ENCODE results near the gene FSTL3. TPM values are rescaled to one million over a fixed set of nuclear protein-coding genes. Genes with fewer than 3 reads are reported as not detected.
"Not testable (repeated sequence)": the region's sequence is repeated elsewhere in the genome, so short reads cannot be mapped to it uniquely, and the experiment has no call there.

Gene FSTL3
- total RNA-seq, 2 experiments from 2014 or later, result 2.2 to 3.1 TPM

- no peak for ATAC-seq
- no peaks in the 10 kb centered on the region for H3K36me3 Mint-ChIP-seq
- no peaks in the 10 kb centered on the region for H3K4me1 Mint-ChIP-seq
- no peak overlapping the region for H3K4me3 Mint-ChIP-seq
- H3K27me3 Mint-ChIP-seq, result no peaks in the 10 kb centered on the region
- DNase-seq, result no peak
- H3K9me3 Mint-ChIP-seq (ENCODE audit: low read depth), result no peaks in the 10 kb centered on the region
- CTCF ChIA-PET, result no interaction called here
- no peak overlapping the region for H3K27ac Mint-ChIP-seq
Observed at GRCh38 chr19:726993-727956, 51.1 kb downstream of the FSTL3 start.

GRCh38 chr19:728011-728410 lies 51.8 kb downstream of the FSTL3 start:
- CTCF ChIA-PET, result no interaction called here
- H3K4me1 Mint-ChIP-seq, result peaks cover 6% of the 10 kb centered on the region
- no peak overlapping the region for H3K27ac Mint-ChIP-seq
- no peak overlapping the region for H3K4me3 Mint-ChIP-seq
- DNase-seq (no peak), ATAC-seq (no peak)
- H3K9me3 Mint-ChIP-seq (ENCODE audit: low read depth), result no peaks in the 10 kb centered on the region
- H3K36me3 Mint-ChIP-seq, result no peaks in the 10 kb centered on the region
- no peaks in the 10 kb centered on the region for H3K27me3 Mint-ChIP-seq

DNA sequence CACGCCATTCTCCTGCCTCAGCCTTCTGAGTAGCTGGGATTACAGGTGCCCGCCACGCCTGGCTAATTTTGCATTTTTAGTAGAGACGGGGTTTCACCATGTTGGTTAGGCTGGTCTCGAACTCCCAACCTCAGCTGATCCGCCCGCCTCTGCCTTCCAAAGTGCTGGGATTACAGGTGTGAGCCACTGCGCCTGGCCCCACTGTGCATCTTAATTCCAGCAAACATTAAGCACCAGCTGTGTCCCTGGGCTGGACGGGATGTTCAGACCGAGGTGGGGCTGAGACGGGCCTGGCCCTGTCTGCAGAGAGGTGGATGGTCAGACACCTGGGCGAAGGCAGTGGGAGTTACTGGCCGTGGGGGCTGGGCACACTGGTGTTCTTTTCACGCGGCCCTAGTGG lies 53.4 kb downstream of the FSTL3 start:
- H3K4me3 Mint-ChIP-seq; H3K27ac Mint-ChIP-seq; H3K27me3 Mint-ChIP-seq; H3K36me3 Mint-ChIP-seq; ATAC-seq; H3K9me3 Mint-ChIP-seq (ENCODE audit: low read depth); DNase-seq: not testable (repeated sequence)
- CTCF ChIA-PET, result interaction anchor here (1.2 kb wide), 1 partner anchor 145 kb away, joined by 6 read pairs; no protein-coding TSS in a partner anchor
- H3K4me1 Mint-ChIP-seq, result peaks cover 17% of the 10 kb centered on the region

GRCh38 chr19:729965-730668 lies 53.9 kb downstream of the FSTL3 start:
- DNase-seq (no peak), ATAC-seq (no peak)
- H3K9me3 Mint-ChIP-seq (ENCODE audit: low read depth), result no peaks in the 10 kb centered on the region

GRCh38 chr19:731000-731399 lies 54.8 kb downstream of the FSTL3 start:
- Mint-ChIP-seq H3K36me3 (no peaks in the 10 kb centered on the region), H3K27ac (no peak overlapping the region), H3K9me3 (ENCODE audit: low read depth) (no peaks in the 10 kb centered on the region), H3K27me3 (no peaks in the 10 kb centered on the region), H3K4me1 (peaks cover 17% of the 10 kb centered on the region), H3K4me3 (no peak overlapping the region)
- DNase-seq (no peak), ATAC-seq (no peak)
- CTCF ChIA-PET, result interaction anchor here (0.9 to 1.0 kb wide), 2 partner anchors 65 to 220 kb away, joined by 3 to 6 read pairs; no protein-coding TSS in a partner anchor

More at GRCh38 chr19:729965-730668, 53.9 kb downstream of the FSTL3 start:
- Mint-ChIP-seq H3K4me1 (peaks cover 17% of the 10 kb centered on the region), H3K27ac (no peak overlapping the region), H3K4me3 (no peak overlapping the region), H3K36me3 (no peaks in the 10 kb centered on the region), H3K27me3 (no peaks in the 10 kb centered on the region)
- CTCF ChIA-PET, result interaction anchor here (0.8 to 1.2 kb wide), 4 partner anchors 27 to 219 kb away, joined by 3 to 6 read pairs (median 4); no protein-coding TSS in a partner anchor

- H3K27me3 Mint-ChIP-seq, result no peaks in the 10 kb centered on the region
Observed at GRCh38 chr19:732148-733069, 56.2 kb downstream of the FSTL3 start.

More at GRCh38 chr19:732148-733069, 56.2 kb downstream of the FSTL3 start:
- Mint-ChIP-seq H3K36me3 (no peaks in the 10 kb centered on the region), H3K27ac (no peak overlapping the region), H3K4me3 (no peak overlapping the region), H3K9me3 (ENCODE audit: low read depth) (no peaks in the 10 kb centered on the region), H3K4me1 (peaks cover 17% of the 10 kb centered on the region)
- ATAC-seq (no peak), DNase-seq (no peak)
- CTCF ChIA-PET, result interaction anchor here (1.4 to 3.2 kb wide), 4 partner anchors 68 to 226 kb away, joined by 4 to 40 read pairs (median 5); partner anchors contain the start of gene RNF126

Other genes starting within 250 kb of the FSTL3 start
- not detected for gene SHC2, start 215.4 kb upstream of the FSTL3 start, total RNA-seq
- gene MADCAM1, start 179.9 kb upstream of the FSTL3 start, total RNA-seq, result under 1 TPM; 0.16 to 0.44 TPM
- gene TPGS1, start 168.9 kb upstream of the FSTL3 start, total RNA-seq, result 10 to 100 TPM; 19.4 to 21.6 TPM
- gene CDC34, start 144.6 kb upstream of the FSTL3 start, total RNA-seq, result 10 to 100 TPM; 58.3 to 58.9 TPM
- gene GZMM, start 132.3 kb upstream of the FSTL3 start, total RNA-seq, result 10 to 100 TPM; 46.9 to 76.3 TPM
- 100 to 1,000 TPM; 206 to 225 TPM for gene BSG, start 103.8 kb upstream of the FSTL3 start, total RNA-seq
- gene HCN2, start 86.5 kb upstream of the FSTL3 start, total RNA-seq, result under 1 TPM; 0.67 to 0.75 TPM
- gene POLRMT, start 42.9 kb upstream of the FSTL3 start, total RNA-seq, result 10 to 100 TPM; 65.0 to 68.1 TPM
- not detected for gene FGF22, start 36.5 kb upstream of the FSTL3 start, total RNA-seq
- gene RNF126, start 13.2 kb upstream of the FSTL3 start, total RNA-seq, result 10 to 100 TPM; 76.9 to 83.0 TPM
- gene PRSS57, start 19.1 kb downstream of the FSTL3 start, total RNA-seq, result under 1 TPM in 1 of 2 experiments, not detected in 1; 0.59 TPM
- not detected for gene PALM, start 32.5 kb downstream of the FSTL3 start, total RNA-seq
- gene MISP, start 74.7 kb downstream of the FSTL3 start, total RNA-seq, result not detected
- 100 to 1,000 TPM; 481 to 631 TPM for gene PTBP1, start 121.1 kb downstream of the FSTL3 start, total RNA-seq
- gene PLPPR3, start 145.6 kb downstream of the FSTL3 start, total RNA-seq, result not detected
- gene AZU1, start 151.4 kb downstream of the FSTL3 start, total RNA-seq, result not detected
- gene PRTN3, start 164.6 kb downstream of the FSTL3 start, total RNA-seq, result not detected
- gene ELANE, start 175.9 kb downstream of the FSTL3 start, total RNA-seq, result not detected
- 1 to 10 TPM in 1 of 2 experiments, under 1 TPM in 1; 0.66 to 1.5 TPM for gene CFD, start 183.3 kb downstream of the FSTL3 start, total RNA-seq
- gene MED16, start 216.8 kb downstream of the FSTL3 start, total RNA-seq, result 10 to 100 TPM; 47.7 to 70.6 TPM
- gene RNU6-9, start 217.1 kb downstream of the FSTL3 start, total RNA-seq, result not detected
- 10 to 100 TPM; 63.7 to 73.7 TPM for gene R3HDM4, start 236.8 kb downstream of the FSTL3 start, total RNA-seq
- gene KISS1R, start 240.9 kb downstream of the FSTL3 start, total RNA-seq, result 1 to 10 TPM in 1 of 2 experiments, under 1 TPM in 1; 0.66 to 1.1 TPM
- 10 to 100 TPM; 30.6 to 35.9 TPM for gene ARID3A, start 249.6 kb downstream of the FSTL3 start, total RNA-seq